DOHH2 (cell line): ENCODE measurements around the gene LAMB1.
"Not testable (repeated sequence)": the region's sequence is repeated elsewhere in the genome, so short reads cannot be mapped to it uniquely, and the experiment has no call there.

Experiments used
- H3F3A ChIP-seq: fragments of 200-600 bp; sonication (generic), shearing (Covaris generic); 2 replicates; pipeline ENCODE4 v1.6.0; 2016; ENCODE audit warnings: antibody characterized with exemption, mild to moderate bottlenecking; ENCODE audit not compliant: control insufficient read depth, insufficient read depth
- H3K27ac ChIP-seq: fragments of 200-600 bp; sonication (generic); 2 replicates; pipeline ENCODE4 v1.5.1; 2014; ENCODE audit warnings: low read depth, mild to moderate bottlenecking, low read length, moderate library complexity
- H3K27me3 ChIP-seq: fragments of 200-600 bp; sonication (generic); 2 replicates; pipeline ENCODE4 v1.6.1; 2014; ENCODE audit warnings: mild to moderate bottlenecking, low read length, mixed read lengths; ENCODE audit not compliant: control insufficient read depth
- H3K36me3 ChIP-seq: fragments of 200-600 bp; sonication (generic); 2 replicates; pipeline ENCODE4 v1.6.1; 2014; ENCODE audit warnings: mild to moderate bottlenecking, low read length, moderate library complexity, mixed read lengths; ENCODE audit not compliant: control insufficient read depth
- H3K4me1 ChIP-seq: fragments of 200-600 bp; sonication (generic); 2 replicates; pipeline ENCODE4 v1.6.1; 2014; ENCODE audit warnings: mild to moderate bottlenecking, low read length, mixed read lengths; ENCODE audit not compliant: control insufficient read depth
- H3K4me2 ChIP-seq: fragments of 200-600 bp; sonication (generic); 2 replicates; pipeline ENCODE4 v1.6.0; 2014; ENCODE audit warnings: mild to moderate bottlenecking, low read length, moderate library complexity
- H3K4me3 ChIP-seq: fragments of 200-600 bp; sonication (generic); 2 replicates; pipeline ENCODE4 v1.5.1; 2014; ENCODE audit warnings: mild to moderate bottlenecking, low read length, mixed read lengths
- H3K79me2 ChIP-seq: fragments of 200-600 bp; sonication (generic); 2 replicates; pipeline ENCODE4 v1.6.1; 2014; ENCODE audit warnings: mild to moderate bottlenecking, low read length, mixed read lengths; ENCODE audit not compliant: control insufficient read depth
- H3K9me2 ChIP-seq: fragments of 200-600 bp; sonication (generic); replicated peaks from 2 replicates; pipeline ENCODE4 v1.6.1; 2014; ENCODE audit warnings: mild to moderate bottlenecking, low read length, mixed read lengths; ENCODE audit not compliant: control insufficient read depth
- H3K9me3 ChIP-seq: fragments of 200-600 bp; sonication (generic); 2 replicates; pipeline ENCODE4 v1.6.1; 2014; ENCODE audit warnings: antibody characterized with exemption, low read length, mixed read lengths; ENCODE audit not compliant: control insufficient read depth, insufficient read depth
- H4K20me1 ChIP-seq: fragments of 200-600 bp; sonication (generic); 2 replicates; pipeline ENCODE4 v1.6.0; 2014; ENCODE audit warnings: low read depth, mild to moderate bottlenecking, antibody characterized with exemption, low read length, moderate library complexity; ENCODE audit not compliant: control insufficient read depth, insufficient read depth
- CTCF ChIP-seq: fragments of 200-600 bp; sonication (generic); IDR thresholded peaks from one replicate; pipeline ENCODE4 v1.5.1; 2014; ENCODE audit warnings: antibody characterized with exemption, mild to moderate bottlenecking, low read depth, low read length; ENCODE audit not compliant: poor library complexity, severe bottlenecking
- EZH2phosphoT487 ChIP-seq: fragments of 200-600 bp; sonication (generic); IDR thresholded peaks from 2 replicates; pipeline ENCODE4 v1.6.1; 2017; ENCODE audit warnings: borderline replicate concordance, mild to moderate bottlenecking, antibody characterized with exemption, low read length, moderate library complexity, mixed read lengths

Gene LAMB1

GRCh38 chr7:107890493-107890961 is 112.4 kb downstream of the LAMB1 start:
- peaks cover 39% of the 10 kb centered on the region for H3K36me3 ChIP-seq
- peak overlapping the region; percentile 53; the same call in 1 of the 2 replicates for H3K27ac ChIP-seq
- no peaks in the 10 kb centered on the region for H3K9me3 ChIP-seq
- H3F3A ChIP-seq = no peaks in the 10 kb centered on the region
- TF ChIP-seq CTCF = no peak
- peaks cover 47% of the 10 kb centered on the region for H3K79me2 ChIP-seq
- no peaks in the 10 kb centered on the region for H3K9me2 ChIP-seq
- H4K20me1 ChIP-seq = 0 out of 2 replicates have a peak, but pooled peaks cover 7% of the 10 kb centered on the region
- peak overlapping the region; percentile 96 for H3K4me3 ChIP-seq
- peaks cover 29% of the 10 kb centered on the region for H3K4me1 ChIP-seq
- H3K27me3 ChIP-seq = no peaks in the 10 kb centered on the region
- H3K4me2 ChIP-seq = peak overlapping the region; percentile 67

GRCh38 chr7:107889992-107890391 is 113.0 kb downstream of the LAMB1 start:
- Histone ChIP-seq H3K9me2 (no peaks in the 10 kb centered on the region), H3K9me3 (no peaks in the 10 kb centered on the region), H3K79me2 (peaks cover 42% of the 10 kb centered on the region), H4K20me1 (0 out of 2 replicates have a peak, but pooled peaks cover 7% of the 10 kb centered on the region), H3K27me3 (0 out of 2 replicates have a peak, but pooled peaks cover 2% of the 10 kb centered on the region), H3F3A (no peaks in the 10 kb centered on the region), H3K36me3 (peaks cover 34% of the 10 kb centered on the region), H3K27ac (no peak overlapping the region), H3K4me3 (peak overlapping the region; percentile 96), H3K4me1 (peaks cover 29% of the 10 kb centered on the region), H3K4me2 (peak overlapping the region; percentile 67)
- TF ChIP-seq EZH2phosphoT487 (no peak), CTCF (no peak)

- H3K4me1 ChIP-seq = peaks cover 20% of the 10 kb centered on the region
- not testable (repeated sequence) for H3K9me3 ChIP-seq, H3F3A ChIP-seq, H3K4me2 ChIP-seq, H3K4me3 ChIP-seq, H4K20me1 ChIP-seq, H3K9me2 ChIP-seq, H3K27ac ChIP-seq
- peaks cover 12% of the 10 kb centered on the region for H3K36me3 ChIP-seq
- peaks cover 20% of the 10 kb centered on the region for H3K79me2 ChIP-seq
- H3K27me3 ChIP-seq = peaks cover 13% of the 10 kb centered on the region
Measured at GRCh38 chr7:107887827-107888226, 115.1 kb downstream of the LAMB1 start.

GRCh38 chr7:107884066-107884818 is 118.7 kb downstream of the LAMB1 start:
- Histone ChIP-seq H3K27me3 (peaks cover 27% of the 10 kb centered on the region), H3K9me2 (no peaks in the 10 kb centered on the region), H3K9me3 (no peaks in the 10 kb centered on the region), H3K4me1 (peaks cover 1% of the 10 kb centered on the region; the same call in 1 of the 2 replicates), H4K20me1 (no peaks in the 10 kb centered on the region), H3K79me2 (no peaks in the 10 kb centered on the region), H3K4me2 (no peak overlapping the region), H3K27ac (no peak overlapping the region), H3K4me3 (no peak overlapping the region), H3K36me3 (no peaks in the 10 kb centered on the region), H3F3A (no peaks in the 10 kb centered on the region)
- no peak for TF ChIP-seq EZH2phosphoT487
- TF ChIP-seq CTCF = no peak
